Activated CD4-positive, alpha-beta T cell treated with anti-CD3 and anti-CD28 coated beads, Interleukin-2, amount 10 ng/mL, durations not matched to agents 7 days and 5 days (primary cell): ENCODE data around the gene MICALL2. TPM values are rescaled to one million over a fixed set of nuclear protein-coding genes. Genes with fewer than 3 reads are reported as not detected.

ENCODE experiments used
- CTCF ChIA-PET: fragments of 350-600 bp; sonication (Branson Sonifier 250); formaldehyde crosslinking; loops from one replicate; lab custom pipeline; 2021; ENCODE audit warnings: antibody characterized with exemption; lab: Charles Lee
- POLR2A ChIA-PET: fragments of 350-600 bp; sonication (Branson Sonifier 250); formaldehyde crosslinking; loops from one replicate; lab custom pipeline; 2021; ENCODE audit warnings: antibody characterized with exemption; lab: Charles Lee
- DNase-seq: peaks from one replicate; pipeline ENCODE4 v3.0.0-alpha.2; 2020
- H3K27ac Mint-ChIP-seq: one replicate; pipeline ENCODE4 v1.8.0; 2021; ENCODE audit warnings: mild to moderate bottlenecking, moderate library complexity, mixed read lengths
- H3K27me3 Mint-ChIP-seq: one replicate; pipeline ENCODE4 v1.8.0; 2021; ENCODE audit warnings: mixed read lengths
- H3K36me3 Mint-ChIP-seq: one replicate; pipeline ENCODE4 v1.8.0; 2021; ENCODE audit warnings: low read depth, mixed read lengths
- H3K4me1 Mint-ChIP-seq: one replicate; pipeline ENCODE4 v1.8.0; 2021; ENCODE audit warnings: mixed read lengths
- H3K4me3 Mint-ChIP-seq: one replicate; pipeline ENCODE4 v1.8.0; 2021; ENCODE audit warnings: mild to moderate bottlenecking, moderate library complexity, mixed read lengths
- H3K9me3 Mint-ChIP-seq: one replicate; pipeline ENCODE4 v1.8.0; 2021; ENCODE audit warnings: mixed read lengths
- total RNA-seq, 2 experiments: library from RNA; stranded (reverse); gene quantifications; one replicate each; pipeline ENCODE4 v1.2.3, GENCODE V29; 2021

The MICALL2 gene
- total RNA-seq: 1 to 10 TPM; 2.1 to 2.7 TPM

GRCh38 chr7:1458683-1459511 lies at the start of gene MICALL2:
TSS of gene MICALL2 (minus strand) at chr7:1459470. CDS start at chr7:1459326, 144 bp downstream.
- no peak for DNase-seq
- Mint-ChIP-seq H3K27ac (peak within 1 kb of the TSS; percentile 25), H3K9me3 (no peaks in the 10 kb centered on the region), H3K4me3 (peak within 1 kb of the TSS; percentile 68), H3K36me3 (no peaks in the 10 kb centered on the region), H3K4me1 (peaks cover 17% of the 10 kb centered on the region), H3K27me3 (no peaks in the 10 kb centered on the region)
- ChIA-PET POLR2A (no interaction called here), CTCF (no interaction called here)

DNA sequence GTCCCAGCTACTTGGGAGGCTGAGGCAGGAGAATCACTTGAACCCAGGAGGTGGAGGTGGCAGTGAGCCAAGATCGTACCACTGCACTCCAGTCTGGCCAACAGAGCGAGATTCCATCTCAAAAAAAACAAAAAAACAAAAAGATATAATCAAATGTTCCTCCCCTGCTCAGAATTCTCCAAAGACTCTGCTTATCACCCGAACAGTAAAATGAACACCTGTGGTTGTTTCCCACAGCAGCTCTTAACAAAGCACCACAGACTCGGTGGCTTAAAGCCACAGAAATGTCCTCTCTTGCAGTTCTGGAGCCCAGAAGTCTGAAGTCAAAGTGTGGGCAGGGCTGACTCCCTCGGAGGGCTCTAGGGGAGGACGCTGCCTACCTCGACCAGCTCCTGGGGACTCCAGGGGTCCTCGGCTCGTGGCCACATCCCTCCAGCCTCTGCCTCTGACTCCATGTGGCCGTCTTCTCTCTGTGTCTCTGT lies 49.0 kb upstream of the MICALL2 start:
- peak overlapping the region; percentile 75 for H3K27ac Mint-ChIP-seq
- DNase-seq: peak; percentile 31
- H3K4me3 Mint-ChIP-seq: no peak overlapping the region
- H3K9me3 Mint-ChIP-seq: no peaks in the 10 kb centered on the region
- no peaks in the 10 kb centered on the region for H3K36me3 Mint-ChIP-seq
- CTCF ChIA-PET: interaction anchor here (0.7 to 1.2 kb wide), 3 partner anchors 20 to 95 kb away, joined by 3 to 5 read pairs (median 4); no protein-coding TSS in a partner anchor
- POLR2A ChIA-PET: no interaction called here
- peaks cover 69% of the 10 kb centered on the region for H3K4me1 Mint-ChIP-seq
- H3K27me3 Mint-ChIP-seq: no peaks in the 10 kb centered on the region

- Mint-ChIP-seq H3K9me3 (no peaks in the 10 kb centered on the region), H3K4me1 (peaks cover 66% of the 10 kb centered on the region), H3K36me3 (peaks cover 3% of the 10 kb centered on the region), H3K27me3 (no peaks in the 10 kb centered on the region), H3K27ac (peak overlapping the region; percentile 85), H3K4me3 (peak overlapping the region; percentile 86)
- ChIA-PET POLR2A (no interaction called here), CTCF (interaction anchor here (1.4 to 1.7 kb wide), 2 partner anchors 8 to 9 kb away, joined by 6 to 12 read pairs; no protein-coding TSS in a partner anchor)
- peak; percentile 27 for DNase-seq
Measured at GRCh38 chr7:1505731-1506550, 46.7 kb upstream of the MICALL2 start.

DNA sequence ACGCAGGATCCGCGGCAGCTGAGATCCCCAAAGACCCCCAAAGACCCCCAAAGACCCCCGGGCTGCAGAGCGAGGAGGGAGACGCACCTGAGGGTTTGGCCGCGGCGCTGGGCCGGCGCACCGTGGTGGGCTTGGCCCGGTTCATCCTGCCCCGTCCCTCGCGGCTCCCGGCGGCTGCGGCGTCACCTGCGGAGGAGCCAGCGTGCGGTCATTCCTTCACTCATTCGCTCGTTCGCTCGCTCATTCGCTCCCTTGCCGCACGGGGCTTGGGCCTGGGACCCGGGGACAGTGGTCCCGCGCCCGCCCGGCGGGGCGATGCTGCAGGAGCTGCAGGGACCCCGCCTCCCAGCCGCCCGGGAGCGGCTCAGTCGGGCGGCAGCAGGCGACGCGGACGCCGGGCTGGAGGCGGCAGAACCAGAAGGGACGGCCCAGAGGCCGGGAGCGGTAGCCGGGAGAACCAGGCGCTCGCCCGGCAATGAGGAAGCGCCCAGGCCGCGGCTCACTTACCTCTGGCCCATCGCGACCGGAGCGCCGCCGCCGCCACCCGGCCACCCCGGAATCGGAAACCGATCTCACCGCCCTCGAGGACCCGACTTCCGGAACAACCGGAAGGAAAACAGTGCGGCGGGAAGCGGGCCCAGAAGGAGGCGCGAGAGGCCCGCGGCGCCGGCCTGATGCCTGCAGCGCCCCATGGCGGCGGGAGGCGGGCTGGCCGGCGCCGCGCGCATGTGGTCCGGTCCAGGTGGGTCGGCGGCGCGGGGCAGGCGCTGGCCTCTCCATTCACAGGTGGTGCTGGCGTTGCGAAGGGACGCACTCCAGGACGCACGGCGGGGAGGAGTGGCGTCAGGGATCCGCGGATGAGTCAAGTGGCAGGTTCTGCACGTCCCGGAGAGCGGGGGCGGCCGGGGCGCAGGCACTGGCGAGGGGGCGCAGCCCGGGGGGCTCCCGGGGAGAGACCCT lies 44.8 kb upstream of the MICALL2 start, which contains the start of gene INTS1:
Gene INTS1, minus strand, starts transcription at position 574 of the 960 bp plus-strand sequence. Its CDS starts 429 bp downstream, at position 145.
- peak within 1 kb of the TSS; percentile 86 for H3K27ac Mint-ChIP-seq
- ChIA-PET CTCF (interaction anchor here (0.6 to 1.7 kb wide), 6 partner anchors 9 to 132 kb away, joined by 3 to 12 read pairs (median 4); partner anchors contain the start of gene TMEM184A), POLR2A (no interaction called here)
- no peaks in the 10 kb centered on the region for H3K27me3 Mint-ChIP-seq
- no peaks in the 10 kb centered on the region for H3K9me3 Mint-ChIP-seq
- H3K36me3 Mint-ChIP-seq: peaks cover 14% of the 10 kb centered on the region
- DNase-seq: peak; percentile 92
- peak within 1 kb of the TSS; percentile 86 for H3K4me3 Mint-ChIP-seq
- H3K4me1 Mint-ChIP-seq: peaks cover 62% of the 10 kb centered on the region

- Mint-ChIP-seq H3K4me3 (peak overlapping the region; percentile 86), H3K36me3 (peaks cover 14% of the 10 kb centered on the region), H3K9me3 (no peaks in the 10 kb centered on the region), H3K27me3 (no peaks in the 10 kb centered on the region), H3K27ac (peak overlapping the region; percentile 86), H3K4me1 (peaks cover 59% of the 10 kb centered on the region)
- no peak for DNase-seq
- POLR2A ChIA-PET: no interaction called here
- CTCF ChIA-PET: no interaction called here
Measured at GRCh38 chr7:1503390-1503789, 44.1 kb upstream of the MICALL2 start.

- DNase-seq: no peak
- peak overlapping the region; percentile 86 for H3K4me3 Mint-ChIP-seq
- no peaks in the 10 kb centered on the region for H3K27me3 Mint-ChIP-seq
- peaks cover 55% of the 10 kb centered on the region for H3K4me1 Mint-ChIP-seq
- no peaks in the 10 kb centered on the region for H3K9me3 Mint-ChIP-seq
- peaks cover 14% of the 10 kb centered on the region for H3K36me3 Mint-ChIP-seq
- ChIA-PET CTCF (no interaction called here), POLR2A (no interaction called here)
- H3K27ac Mint-ChIP-seq: peak overlapping the region; percentile 86
Measured at GRCh38 chr7:1502845-1503244, 43.6 kb upstream of the MICALL2 start.

DNA sequence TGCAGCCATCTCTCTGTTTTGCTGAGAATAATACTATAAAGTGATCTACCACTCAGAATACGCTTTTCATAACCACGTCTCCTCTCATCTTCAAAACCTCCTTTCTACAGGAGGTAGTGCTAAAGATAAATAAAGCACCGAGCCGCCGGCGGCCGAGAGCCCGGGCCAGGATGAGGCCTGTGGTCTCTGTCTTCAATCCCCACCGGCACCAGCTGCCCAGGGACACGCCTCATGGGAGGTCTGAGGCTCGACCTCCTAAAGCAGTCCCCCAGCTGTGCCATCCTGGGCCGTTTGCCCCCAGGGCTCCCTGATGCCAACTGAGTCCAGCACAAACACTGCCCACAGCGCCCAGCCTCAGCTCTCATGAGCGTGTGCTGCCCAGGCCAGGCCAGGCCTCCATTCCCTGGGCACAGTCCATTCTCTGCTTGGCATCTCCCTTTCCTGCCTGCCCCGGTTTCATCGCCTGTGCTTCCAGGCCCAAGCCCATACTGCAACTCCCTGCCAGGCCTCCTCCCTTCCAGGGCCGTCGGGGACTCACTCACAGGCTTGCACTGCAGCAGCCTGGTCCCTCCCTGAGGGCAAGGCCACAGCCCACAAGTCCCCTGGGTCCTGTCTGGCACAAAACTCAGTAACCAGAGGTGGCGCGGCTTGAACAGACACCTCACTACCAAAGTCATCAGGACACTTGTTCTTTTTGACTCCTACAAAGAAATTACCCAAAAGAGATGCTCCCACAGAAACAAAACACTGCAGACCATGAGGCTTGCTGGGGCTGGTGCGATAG lies 42.4 kb upstream of the MICALL2 start:
- no peak overlapping the region for H3K27ac Mint-ChIP-seq
- H3K36me3 Mint-ChIP-seq: peaks cover 20% of the 10 kb centered on the region
- DNase-seq: no peak
- ChIA-PET POLR2A (no interaction called here), CTCF (interaction anchor here (0.8 kb wide), 1 partner anchor 12 kb away, joined by 4 read pairs; no protein-coding TSS in a partner anchor)
- no peaks in the 10 kb centered on the region for H3K9me3 Mint-ChIP-seq
- H3K27me3 Mint-ChIP-seq: no peaks in the 10 kb centered on the region
- peak overlapping the region; percentile 86 for H3K4me3 Mint-ChIP-seq
- peaks cover 44% of the 10 kb centered on the region for H3K4me1 Mint-ChIP-seq

DNA sequence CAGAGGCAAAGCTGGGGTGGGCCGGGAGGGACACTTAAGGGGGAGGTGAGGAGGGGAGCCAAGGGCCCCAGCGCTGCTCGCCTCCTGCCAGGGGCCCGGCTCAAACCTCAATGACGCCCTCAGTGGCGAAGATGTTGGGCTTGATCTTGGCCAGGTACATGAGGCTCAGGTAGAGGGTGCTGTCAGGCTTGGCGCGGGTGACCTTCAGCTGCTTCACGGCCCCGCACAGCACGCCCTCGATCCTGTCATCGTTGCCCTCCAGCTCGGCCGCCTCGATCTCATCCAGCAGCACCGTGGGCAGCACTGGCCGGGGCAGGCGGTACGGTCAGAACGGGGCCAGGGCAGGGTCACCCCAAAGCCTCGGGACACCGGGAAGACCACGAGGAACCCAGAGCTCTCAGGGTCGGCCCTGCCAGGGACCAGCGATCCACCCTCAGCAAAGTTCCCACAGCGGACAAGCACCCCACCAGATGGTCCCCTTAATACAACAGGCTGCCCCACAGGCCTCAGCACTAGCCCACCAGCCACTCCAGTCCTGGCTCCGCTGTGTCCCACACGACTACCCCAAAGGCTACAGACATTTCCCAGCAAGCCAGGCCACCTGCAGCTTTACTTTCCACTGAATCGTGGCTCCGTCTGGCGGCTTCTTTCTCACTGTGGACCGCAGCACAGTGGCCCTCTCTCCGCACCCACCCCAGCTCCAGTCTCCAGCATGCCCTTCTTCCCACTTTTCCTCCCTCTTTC lies 41.0 kb upstream of the MICALL2 start:
- Mint-ChIP-seq H3K27ac (no peak overlapping the region), H3K4me3 (no peak overlapping the region), H3K4me1 (peaks cover 33% of the 10 kb centered on the region), H3K27me3 (no peaks in the 10 kb centered on the region), H3K36me3 (peaks cover 20% of the 10 kb centered on the region), H3K9me3 (no peaks in the 10 kb centered on the region)
- ChIA-PET CTCF (no interaction called here), POLR2A (no interaction called here)
- no peak for DNase-seq

GRCh38 chr7:1499367-1500029 lies 40.2 kb upstream of the MICALL2 start:
- Mint-ChIP-seq H3K9me3 (no peaks in the 10 kb centered on the region), H3K36me3 (peaks cover 20% of the 10 kb centered on the region), H3K4me3 (no peak overlapping the region), H3K27me3 (no peaks in the 10 kb centered on the region), H3K4me1 (peaks cover 28% of the 10 kb centered on the region), H3K27ac (no peak overlapping the region)
- ChIA-PET CTCF (interaction anchor here (1.7 kb wide), 1 partner anchor 14 kb away, joined by 5 read pairs; no protein-coding TSS in a partner anchor), POLR2A (no interaction called here)
- DNase-seq: no peak
